CD4-positive, alpha-beta T cell (primary cell): ENCODE results near the gene LPO. TPM values are rescaled to one million over a fixed set of nuclear protein-coding genes. Genes with fewer than 3 reads are reported as not detected.

Experiments used
- ATAC-seq: fragments of 200-7000 bp; cut with Tn5 transposase; one replicate; pipeline ENCODE4 v1.10.0; 2022; ENCODE audit warnings: mild to moderate bottlenecking; ENCODE audit not compliant: poor library complexity
- CTCF ChIA-PET: fragments of 350-600 bp; sonication (Branson Sonifier 250); formaldehyde crosslinking; loops from one replicate; lab custom pipeline; 2021; ENCODE audit warnings: antibody characterized with exemption, inconsistent platforms; lab: Charles Lee
- POLR2A ChIA-PET: fragments of 350-600 bp; sonication (Branson Sonifier 250); formaldehyde crosslinking; loops from one replicate; lab custom pipeline; 2021; ENCODE audit warnings: antibody characterized with exemption, inconsistent platforms; lab: Charles Lee
- DNase-seq, 14 experiments: peaks; one replicate each; pipeline ENCODE4 v3.0.0-alpha.2; 2013 to 2020; ENCODE audit warnings: mixed read lengths in 2 of 14
- H3K27ac ChIP-seq, 2 donors: one replicate each; pipeline versions ENCODE4 v1.5.1 to v1.7.0; 2013; ENCODE audit warnings: low read length in 2 of 2, low read depth in 1 of 2, mild to moderate bottlenecking in 1 of 2
- H3K27me3 ChIP-seq, 2 experiments: 1 replicate in 1 of 2; 2 replicates in 1 of 2; pipeline versions ENCODE4 v1.6.1 to v1.7.0; 2013; ENCODE audit warnings: low read length in 2 of 2, control low read depth in 1 of 2, mild to moderate bottlenecking in 1 of 2, moderate library complexity in 1 of 2; ENCODE audit not compliant: insufficient read depth in 2 of 2, control insufficient read depth in 1 of 2
- H3K36me3 ChIP-seq: one replicate; pipeline ENCODE4 v1.6.1; 2013; ENCODE audit warnings: low read length, control low read depth; ENCODE audit not compliant: insufficient read depth
- H3K4me1 ChIP-seq: one replicate; pipeline ENCODE4 v1.6.1; 2013; ENCODE audit warnings: low read length, control low read depth; ENCODE audit not compliant: insufficient read depth
- H3K4me3 ChIP-seq: one replicate; pipeline ENCODE4 v1.5.1; 2013; ENCODE audit warnings: mild to moderate bottlenecking, low read length, moderate library complexity
- H3K9me3 ChIP-seq, 2 experiments: 1 replicate in 1 of 2; 2 replicates in 1 of 2; pipeline versions ENCODE4 v1.6.1 to v1.7.0; 2013; ENCODE audit warnings: low read length in 2 of 2, mild to moderate bottlenecking in 2 of 2, control low read depth in 1 of 2, moderate library complexity in 1 of 2; ENCODE audit not compliant: control insufficient read depth in 1 of 2, insufficient read depth in 1 of 2
- H3K27ac Mint-ChIP-seq: one replicate; pipeline ENCODE4 v1.8.0; 2020; ENCODE audit warnings: mixed read lengths
- H3K27me3 Mint-ChIP-seq: one replicate; pipeline ENCODE4 v1.8.0; 2021; ENCODE audit warnings: mixed read lengths
- H3K36me3 Mint-ChIP-seq: one replicate; pipeline ENCODE4 v1.8.0; 2021; ENCODE audit warnings: low read depth, mixed read lengths
- H3K4me1 Mint-ChIP-seq: one replicate; pipeline ENCODE4 v1.8.0; 2021; ENCODE audit warnings: low read depth, mixed read lengths
- H3K4me3 Mint-ChIP-seq: one replicate; pipeline ENCODE4 v1.8.0; 2020; ENCODE audit warnings: mild to moderate bottlenecking, mixed read lengths
- H3K9me3 Mint-ChIP-seq: one replicate; pipeline ENCODE4 v1.8.0; 2020; ENCODE audit warnings: mixed read lengths
- CTCF ChIP-seq: fragments of 200-600 bp; IDR thresholded peaks from one replicate; pipeline ENCODE4 v1.8.0; 2022; ENCODE audit warnings: antibody characterized with exemption, mild to moderate bottlenecking
- intact Hi-C, 2 experiments: fragments of 100-400 bp; cut with DNase I in 1 of 2; cut with micrococcal nuclease in 1 of 2; formaldehyde crosslinking; loops; one replicate each; pipeline versions ENCODE4 v1.15.1 to v1.9.0; 2023 to 2025; cut with DNase I, micrococcal nuclease
- total RNA-seq, 174 experiments: library from RNA in 2 of 174; stranded (reverse) in 2 of 174; gene quantifications; one replicate each; pipeline ENCODE4 v1.2.3 and lab custom pipeline; 2021 to 2026

Gene LPO
- total RNA-seq, 2 experiments from 2014 or later = not detected

DNA sequence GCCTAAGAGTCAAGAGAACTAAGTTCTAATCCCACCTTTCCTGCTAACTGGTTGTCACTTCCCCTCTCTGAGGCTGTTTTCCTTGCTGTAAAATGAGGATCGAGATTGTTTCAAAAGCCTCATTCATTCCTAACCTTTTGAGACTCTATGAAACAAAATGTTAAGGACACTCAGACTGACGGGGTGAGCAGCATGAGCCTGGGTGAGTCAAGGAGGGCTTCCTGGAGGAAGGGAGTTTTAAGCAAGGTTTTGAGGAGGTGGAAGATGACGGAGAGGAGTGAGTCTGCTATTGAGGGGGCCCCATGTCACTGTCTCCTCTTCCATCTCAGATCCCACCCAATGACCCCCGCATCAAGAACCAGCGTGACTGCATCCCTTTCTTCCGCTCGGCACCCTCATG is 41.8 kb upstream of the LPO start:
- H3K4me3 Mint-ChIP-seq = no peak overlapping the region
- H3K9me3 Mint-ChIP-seq = no peaks in the 10 kb centered on the region
- H3K27ac Mint-ChIP-seq = no peak overlapping the region
- DNase-seq (no peak), ATAC-seq (no peak)
- ChIA-PET POLR2A (no interaction called here), CTCF (no interaction called here)
- peaks cover 4% of the 10 kb centered on the region for H3K4me1 Mint-ChIP-seq
- H3K27me3 Mint-ChIP-seq = peaks cover 23% of the 10 kb centered on the region
- H3K36me3 Mint-ChIP-seq = no peaks in the 10 kb centered on the region
- intact Hi-C loops = no loop called here
- Histone ChIP-seq H3K9me3 (peaks cover 0 to 4% of the 10 kb centered on the region in 2 experiments), H3K4me3 (no peak overlapping the region), H3K4me1 (peaks cover 5% of the 10 kb centered on the region), H3K27me3 (peaks cover 0 to 12% of the 10 kb centered on the region in 2 experiments), H3K27ac (no peak overlapping the region), H3K36me3 (no peaks in the 10 kb centered on the region)
- TF ChIP-seq CTCF = no peak

GRCh38 chr17:58200024-58200633 is 38.3 kb upstream of the LPO start:
- ATAC-seq (peak; percentile 76), DNase-seq (peak; percentile 22 to 73 (median 42))
- Mint-ChIP-seq H3K36me3 (peaks cover 2% of the 10 kb centered on the region), H3K9me3 (no peaks in the 10 kb centered on the region), H3K27me3 (peaks cover 23% of the 10 kb centered on the region), H3K4me1 (peaks cover 4% of the 10 kb centered on the region), H3K4me3 (no peak overlapping the region), H3K27ac (no peak overlapping the region)
- peaks cover 0 to 4% of the 10 kb centered on the region in 2 experiments for H3K9me3 ChIP-seq
- no peak overlapping the region for H3K4me3 ChIP-seq
- ChIA-PET CTCF (interaction anchor here (0.8 to 1.8 kb wide), 9 partner anchors 32 to 249 kb away, joined by 3 to 9 read pairs (median 4); partner anchors contain the start of gene RNF43), POLR2A (interaction anchor here (0.8 to 1.0 kb wide), 2 partner anchors 20 to 132 kb away, joined by 3 read pairs; no protein-coding TSS in a partner anchor)
- intact Hi-C loops = loop anchor here in 1 of 2 experiments (5.0 kb wide), 1 partner anchor 247 kb away; no protein-coding TSS in a partner anchor
- TF ChIP-seq CTCF = peak; percentile 67
- no peak overlapping the region for H3K27ac ChIP-seq
- peaks cover 0 to 10% of the 10 kb centered on the region in 2 experiments for H3K27me3 ChIP-seq
- no peaks in the 10 kb centered on the region for H3K36me3 ChIP-seq
- H3K4me1 ChIP-seq = peaks cover 5% of the 10 kb centered on the region

DNA sequence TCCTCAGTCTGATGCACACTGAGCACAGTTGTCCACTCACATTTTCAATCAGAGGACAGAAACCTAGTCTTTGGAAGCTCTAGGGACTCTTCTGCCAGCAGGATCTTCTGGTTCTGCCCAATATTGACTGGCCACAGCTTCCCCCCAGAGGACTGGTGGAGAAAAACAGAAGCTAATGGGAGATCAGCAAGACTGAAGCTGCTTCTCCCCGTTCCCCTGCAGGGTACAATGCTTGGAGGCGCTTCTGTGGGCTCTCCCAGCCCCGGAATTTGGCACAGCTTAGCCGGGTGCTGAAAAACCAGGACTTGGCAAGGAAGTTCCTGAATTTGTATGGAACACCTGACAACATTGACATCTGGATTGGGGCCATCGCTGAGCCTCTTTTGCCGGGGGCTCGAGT is 35.5 kb upstream of the LPO start:
- no peak for DNase-seq
- H3K9me3 Mint-ChIP-seq = no peaks in the 10 kb centered on the region
- Histone ChIP-seq H3K27me3 (no peaks in the 10 kb centered on the region), H3K36me3 (peaks cover 9% of the 10 kb centered on the region), H3K27ac (no peak overlapping the region), H3K4me1 (peaks cover 5% of the 10 kb centered on the region), H3K9me3 (no peaks in the 10 kb centered on the region), H3K4me3 (no peak overlapping the region)
- intact Hi-C loops = loop anchor here in 1 of 2 experiments (5.0 kb wide), 1 partner anchor 244 kb away; no protein-coding TSS in a partner anchor
- H3K4me3 Mint-ChIP-seq = no peak overlapping the region
- POLR2A ChIA-PET = no interaction called here
- H3K27ac Mint-ChIP-seq = no peak overlapping the region
- peaks cover 11% of the 10 kb centered on the region for H3K27me3 Mint-ChIP-seq
- no peak for ATAC-seq
- CTCF ChIA-PET = no interaction called here
- TF ChIP-seq CTCF = no peak
- H3K4me1 Mint-ChIP-seq = peaks cover 4% of the 10 kb centered on the region
- H3K36me3 Mint-ChIP-seq = peaks cover 17% of the 10 kb centered on the region
